SU-DHL-6 (cell line): ENCODE measurements around the gene ADPRHL1.

Experiments used
- H2AFZ ChIP-seq: fragments of 200-600 bp; sonication (generic); 2 replicates; pipeline ENCODE4 v1.6.1; 2014; ENCODE audit warnings: low read depth, mild to moderate bottlenecking, moderate library complexity, mixed read lengths, antibody characterized with exemption, low read length; ENCODE audit not compliant: severe bottlenecking
- H3F3A ChIP-seq: fragments of 200-600 bp; shearing (Covaris generic); 2 replicates; pipeline ENCODE4 v1.6.0; 2016; ENCODE audit warnings: antibody characterized with exemption, mild to moderate bottlenecking; ENCODE audit not compliant: insufficient read depth
- H3K27ac ChIP-seq: fragments of 200-600 bp; sonication (generic); 2 replicates; pipeline ENCODE4 v1.5.1; 2016; ENCODE audit warnings: low read depth, mild to moderate bottlenecking, low read length, moderate library complexity, mixed read lengths
- H3K27me3 ChIP-seq: fragments of 200-600 bp; sonication (generic), shearing (Covaris generic); 2 replicates; pipeline ENCODE4 v1.6.0; 2014; ENCODE audit warnings: mild to moderate bottlenecking, low read length
- H3K36me3 ChIP-seq: fragments of 200-600 bp; sonication (generic); 2 replicates; pipeline ENCODE4 v1.6.1; 2014; ENCODE audit warnings: mild to moderate bottlenecking, low read length, mixed read lengths
- H3K4me2 ChIP-seq: fragments of 300-600, 200-600 bp; shearing (Covaris generic), sonication (generic); 2 replicates; pipeline ENCODE4 v1.6.0; 2014; ENCODE audit warnings: low read length, low read depth, mild to moderate bottlenecking; ENCODE audit not compliant: poor library complexity, severe bottlenecking
- H3K4me3 ChIP-seq: fragments of 200-600 bp; sonication (generic); 2 replicates; pipeline ENCODE4 v1.5.1; 2014; ENCODE audit warnings: antibody characterized with exemption, low read length, mild to moderate bottlenecking, mixed read lengths; ENCODE audit not compliant: insufficient read depth, poor library complexity, severe bottlenecking
- H3K79me2 ChIP-seq: fragments of 200-600 bp; sonication (generic); 2 replicates; pipeline ENCODE4 v1.6.1; 2014; ENCODE audit warnings: mild to moderate bottlenecking, low read length, moderate library complexity; ENCODE audit not compliant: insufficient read depth
- H3K9ac ChIP-seq: fragments of 200-600 bp; sonication (generic); 2 replicates; pipeline ENCODE4 v1.7.0; 2014; ENCODE audit warnings: mild to moderate bottlenecking, low read length
- H3K9me2 ChIP-seq: fragments of 200-600 bp; sonication (generic); replicated peaks from 2 replicates; pipeline ENCODE4 v1.6.1; 2014; ENCODE audit warnings: low read length; ENCODE audit not compliant: insufficient read depth
- H3K9me3 ChIP-seq: fragments of 200-600 bp; sonication (generic); 2 replicates; pipeline ENCODE4 v1.6.1; 2014; ENCODE audit warnings: low read length, mixed read lengths; ENCODE audit not compliant: insufficient read depth
- H4K20me1 ChIP-seq: fragments of 200-600 bp; sonication (generic); 2 replicates; pipeline ENCODE4 v1.6.1; 2014; ENCODE audit warnings: low read depth, mild to moderate bottlenecking, antibody characterized with exemption, low read length, moderate library complexity, mixed read lengths
- CTCF ChIP-seq: fragments of 200-600 bp; sonication (generic); IDR thresholded peaks from one replicate; pipeline ENCODE4 v1.5.1; 2017; ENCODE audit warnings: antibody characterized with exemption, mild to moderate bottlenecking, low read length, moderate library complexity; ENCODE audit not compliant: insufficient read depth, poor library complexity, severe bottlenecking
- EZH2phosphoT487 ChIP-seq: fragments of 200-600 bp; sonication (generic), shearing (Covaris generic); conservative IDR thresholded peaks from 2 replicates; pipeline ENCODE4 v1.6.1; 2018; ENCODE audit warnings: mild to moderate bottlenecking, antibody characterized with exemption, low read length, moderate library complexity, mixed read lengths

Gene ADPRHL1

GRCh38 chr13:113455384-113455783 lies 2.1 kb upstream of the ADPRHL1 start:
- Histone ChIP-seq H3F3A (peaks cover 4% of the 10 kb centered on the region; the same call in 1 of the 2 replicates), H3K9me2 (no peaks in the 10 kb centered on the region), H3K27ac (no peak overlapping the region), H3K4me2 (no peak overlapping the region), H4K20me1 (no peaks in the 10 kb centered on the region), H3K4me3 (no peak overlapping the region), H3K9me3 (no peaks in the 10 kb centered on the region), H2AFZ (no peak overlapping the region), H3K27me3 (no peaks in the 10 kb centered on the region), H3K9ac (no peak overlapping the region), H3K36me3 (no peaks in the 10 kb centered on the region; the same call in 1 of the 2 replicates), H3K79me2 (no peaks in the 10 kb centered on the region)
- TF ChIP-seq CTCF (no peak), EZH2phosphoT487 (no peak)

DNA sequence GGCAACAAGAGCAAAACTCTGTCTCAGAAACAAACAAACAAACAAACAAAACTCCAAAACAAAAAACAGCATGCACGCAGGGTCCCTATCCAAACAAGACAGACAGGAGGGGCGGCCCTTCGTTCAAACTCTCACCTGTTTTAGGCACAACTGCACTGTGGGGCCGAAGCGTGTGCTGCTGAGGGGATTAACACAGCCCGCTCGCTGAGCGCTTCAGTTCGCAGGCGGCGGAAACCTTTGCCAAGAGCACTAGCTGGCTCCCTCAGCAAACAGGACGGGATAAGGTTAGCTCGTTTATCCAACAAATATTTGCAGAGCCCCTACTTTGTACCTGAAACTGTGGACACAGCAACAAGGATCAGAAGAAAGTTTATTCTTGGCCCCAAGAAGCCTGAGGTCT lies 1.6 kb upstream of the ADPRHL1 start:
- H3K79me2 ChIP-seq = no peaks in the 10 kb centered on the region
- H3K9ac ChIP-seq = no peak overlapping the region
- no peaks in the 10 kb centered on the region; the same call in 1 of the 2 replicates for H3K36me3 ChIP-seq
- H3K9me3 ChIP-seq = no peaks in the 10 kb centered on the region
- TF ChIP-seq EZH2phosphoT487 = no peak
- no peak for TF ChIP-seq CTCF
- H2AFZ ChIP-seq = no peak overlapping the region
- H3K27me3 ChIP-seq = no peaks in the 10 kb centered on the region
- H3F3A ChIP-seq = peaks cover 7% of the 10 kb centered on the region
- no peak overlapping the region for H3K4me2 ChIP-seq
- no peaks in the 10 kb centered on the region for H3K9me2 ChIP-seq
- H3K4me3 ChIP-seq = no peak overlapping the region
- no peaks in the 10 kb centered on the region for H4K20me1 ChIP-seq
- no peak overlapping the region for H3K27ac ChIP-seq

GRCh38 chr13:113452466-113452865 lies 822 bp downstream of the ADPRHL1 start:
- no peak overlapping the region for H3K4me2 ChIP-seq
- no peaks in the 10 kb centered on the region for H3K27me3 ChIP-seq
- no peak overlapping the region for H3K4me3 ChIP-seq
- H2AFZ ChIP-seq = no peak overlapping the region
- peaks cover 8% of the 10 kb centered on the region; the same call in 1 of the 2 replicates for H3K79me2 ChIP-seq
- no peak overlapping the region for H3K9ac ChIP-seq
- no peak overlapping the region for H3K27ac ChIP-seq
- H3F3A ChIP-seq = peaks cover 19% of the 10 kb centered on the region
- no peak for TF ChIP-seq EZH2phosphoT487
- TF ChIP-seq CTCF = no peak
- 0 out of 2 replicates have a peak, but pooled peaks cover under 1% of the 10 kb centered on the region for H3K36me3 ChIP-seq
- no peaks in the 10 kb centered on the region for H3K9me2 ChIP-seq
- H3K9me3 ChIP-seq = no peaks in the 10 kb centered on the region
- no peaks in the 10 kb centered on the region for H4K20me1 ChIP-seq
